Glomerular visceral epithelial cell (primary cell): ENCODE measurements around the gene CYP1A1.

Source experiments
- DNase-seq: peaks from one replicate; pipeline ENCODE4 v3.0.0-alpha.2; 2016; ENCODE audit errors: extremely low spot score

Gene CYP1A1

DNA sequence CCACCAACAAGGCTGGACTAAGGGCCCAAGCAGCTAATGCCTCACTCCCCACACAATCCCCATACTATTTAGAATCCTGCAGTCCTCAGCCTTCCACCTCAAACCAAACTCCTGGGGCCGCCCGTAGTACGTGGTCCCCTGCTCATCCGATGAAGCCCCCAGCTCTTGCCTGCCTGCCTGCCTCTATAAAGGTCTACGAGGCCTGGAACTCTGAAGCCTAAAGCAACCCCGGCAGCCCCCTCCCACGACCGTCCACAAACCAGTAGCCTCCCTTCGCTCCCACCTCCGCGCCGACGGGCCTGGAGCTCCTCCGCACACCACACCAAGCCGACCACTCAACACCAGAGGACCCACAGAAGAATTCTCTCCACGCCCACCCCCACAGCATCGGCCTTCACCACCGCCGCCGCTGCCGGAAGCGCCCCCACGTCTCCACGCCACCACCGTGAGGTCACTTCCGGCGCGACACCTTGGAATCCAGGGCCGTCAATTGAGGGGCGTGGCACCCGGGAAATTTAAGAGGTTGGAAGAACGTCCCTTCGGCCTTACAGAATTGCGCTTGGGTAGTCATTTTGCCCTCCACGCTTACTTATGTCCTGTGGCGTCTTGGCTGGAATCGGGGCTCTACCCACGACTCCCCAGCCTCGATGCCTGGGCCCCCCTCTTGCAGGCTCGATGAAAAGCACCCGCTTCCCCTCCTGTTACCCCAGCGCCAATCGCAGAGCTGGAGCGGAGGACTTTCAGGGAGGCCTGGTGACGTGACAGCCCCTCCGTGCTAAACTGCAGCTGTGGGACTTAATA, 29.5 kb downstream of the CYP1A1 start, which contains the start of gene EDC3:
Gene EDC3 (minus strand): TSS at position 428 of the 801 bp plus-strand sequence. CDS start 20,900 bp downstream, outside the sequence.
- peak; percentile 76 for DNase-seq

DNA sequence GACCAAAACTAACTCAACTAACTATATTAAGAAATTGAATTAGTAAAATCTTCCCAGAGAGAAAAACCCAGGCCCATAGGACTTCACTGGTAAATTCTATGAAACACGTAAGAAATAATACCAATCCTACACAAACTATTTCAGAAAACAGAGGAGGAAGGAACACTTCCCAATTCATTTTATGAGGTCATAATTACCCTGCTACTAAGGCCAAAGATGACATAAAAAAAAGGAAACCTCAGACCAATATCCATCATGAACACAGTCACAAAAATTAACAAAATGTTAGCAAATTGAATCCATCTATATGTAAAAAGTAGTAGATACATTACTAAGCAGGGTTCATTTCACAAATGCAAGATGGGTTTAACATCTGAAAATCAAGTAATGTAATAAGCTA, 33.0 kb downstream of the CYP1A1 start:
- DNase-seq, result no peak

DNA sequence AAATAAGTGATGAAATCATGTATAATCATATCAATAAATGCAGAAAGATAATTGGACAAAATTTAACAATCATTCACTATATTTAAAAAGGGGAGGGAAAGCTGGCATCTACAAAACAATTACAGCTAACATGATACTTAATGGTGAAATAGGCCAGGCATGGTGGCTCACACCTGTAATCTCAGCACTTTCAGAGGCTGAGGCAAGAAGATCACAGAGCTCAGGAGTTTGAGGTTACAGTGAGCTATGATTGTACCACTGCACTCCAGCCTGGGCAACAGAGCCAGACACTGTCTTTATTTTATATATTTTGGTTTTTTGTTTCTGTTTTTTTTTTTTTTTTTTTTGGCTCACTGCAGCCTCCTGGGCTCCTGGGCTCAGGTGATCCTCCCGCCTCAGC, 41.6 kb downstream of the CYP1A1 start:
- DNase-seq, result no peak

- DNase-seq, result no peak
Measured at GRCh38 chr15:74682954-74683353, 42.4 kb downstream of the CYP1A1 start.

DNA sequence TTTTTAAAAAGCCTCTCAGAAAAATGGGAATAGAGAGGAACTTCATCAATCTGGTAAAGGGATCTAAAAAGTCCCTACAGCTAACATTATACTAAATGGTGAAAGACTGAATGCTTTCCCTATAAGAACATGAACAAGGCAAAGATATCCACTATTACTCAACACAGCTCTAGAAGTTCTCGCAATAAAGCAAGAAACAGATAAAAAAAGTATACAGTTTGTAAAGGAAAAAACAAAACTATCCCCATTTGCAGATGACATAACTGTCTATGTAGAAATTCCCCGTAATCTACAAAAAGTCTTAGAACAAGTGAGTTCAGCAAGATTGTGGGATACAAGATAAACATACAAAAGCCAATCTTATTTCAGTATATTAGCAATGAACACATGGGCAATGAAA, 44.9 kb downstream of the CYP1A1 start:
- no peak for DNase-seq

GRCh38 chr15:74676801-74677200, 48.5 kb downstream of the CYP1A1 start:
- DNase-seq, result no peak

DNA sequence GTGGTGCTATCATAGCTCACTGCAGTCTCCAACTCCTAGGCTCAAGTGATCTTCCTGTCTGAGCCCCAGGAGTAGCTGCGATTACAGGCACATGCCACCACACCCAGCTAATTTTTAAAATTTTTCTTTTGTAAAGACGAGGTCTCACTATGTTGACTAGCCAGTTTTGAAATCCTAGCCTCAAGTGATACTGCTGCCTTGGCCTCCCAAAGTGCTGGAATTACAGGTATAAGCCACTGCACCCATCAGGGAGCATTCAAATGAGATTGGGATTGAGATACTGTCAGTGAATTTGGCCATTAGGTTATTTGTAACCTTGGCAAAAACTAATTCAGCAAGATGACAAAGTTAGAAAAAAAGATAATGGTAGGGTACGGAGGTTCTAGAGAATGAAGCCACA, 51.2 kb downstream of the CYP1A1 start:
- DNase-seq, result no peak

- DNase-seq, result no peak
Measured at GRCh38 chr15:74669627-74670026, 55.7 kb downstream of the CYP1A1 start.
